Activated naive CD4-positive, alpha-beta T cell treated with Interleukin-2 at 50 U/mL for 16 hours (primary cell): ENCODE results near the gene CAND1.

Experiments used
- DNase-seq: peaks from one replicate; pipeline ENCODE4 v3.0.0-alpha.2; 2020

Gene CAND1

DNA sequence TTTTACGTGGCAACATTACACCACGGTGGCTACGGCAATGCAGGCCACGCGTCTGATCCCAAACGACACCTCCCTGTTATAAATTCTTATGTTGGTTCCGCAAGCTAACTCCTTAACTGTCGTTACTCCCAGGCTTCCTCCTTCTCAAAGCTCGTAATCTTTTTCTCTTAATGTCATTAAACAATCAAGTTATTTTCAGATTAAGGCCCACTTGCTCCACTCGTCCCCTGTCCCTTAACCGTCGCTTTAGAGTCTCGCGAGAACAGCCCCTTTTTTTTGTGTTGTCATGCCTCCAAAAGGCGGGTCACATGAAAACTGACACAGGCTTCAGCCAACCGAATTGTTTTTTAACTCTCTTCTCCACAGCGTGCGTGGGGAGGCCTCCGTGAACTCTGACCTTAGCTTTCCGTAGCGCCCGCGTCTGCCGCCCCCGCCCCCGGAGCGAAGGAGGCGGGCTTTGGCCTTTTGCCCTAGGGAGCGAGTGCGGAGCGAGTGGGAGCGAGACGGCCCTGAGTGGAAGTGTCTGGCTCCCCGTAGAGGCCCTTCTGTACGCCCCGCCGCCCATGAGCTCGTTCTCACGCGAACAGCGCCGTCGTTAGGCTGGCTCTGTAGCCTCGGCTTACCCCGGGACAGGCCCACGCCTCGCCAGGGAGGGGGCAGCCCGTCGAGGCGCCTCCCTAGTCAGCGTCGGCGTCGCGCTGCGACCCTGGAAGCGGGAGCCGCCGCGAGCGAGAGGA, at the start of gene CAND1:
TSS of gene CAND1 (plus strand) at position 463 of the 737 bp plus-strand sequence. CDS start 360 bp downstream, outside the sequence.
- DNase-seq: peak; percentile 97

DNA sequence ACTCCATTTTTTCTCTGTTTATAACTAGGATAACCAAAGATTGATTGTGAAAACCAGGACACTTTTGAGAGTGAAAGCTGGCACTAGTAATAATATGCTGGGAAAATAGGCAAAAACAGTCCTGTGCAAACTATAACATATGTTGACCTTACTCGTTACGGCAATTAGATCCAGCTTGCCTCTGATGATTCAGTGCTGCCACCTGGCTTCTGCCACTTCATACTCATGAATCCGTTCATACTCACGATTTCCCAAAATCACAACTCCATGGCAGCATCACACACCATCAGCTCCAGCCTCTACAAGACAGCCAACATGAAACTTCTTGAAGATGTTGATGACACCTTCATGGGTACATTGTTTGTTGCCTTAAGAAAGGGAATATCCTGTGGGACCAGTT, 49.1 kb upstream of the CAND1 start:
- DNase-seq: no peak

- no peak for DNase-seq
Observed at GRCh38 chr12:67222302-67222701, 46.9 kb upstream of the CAND1 start.

DNA sequence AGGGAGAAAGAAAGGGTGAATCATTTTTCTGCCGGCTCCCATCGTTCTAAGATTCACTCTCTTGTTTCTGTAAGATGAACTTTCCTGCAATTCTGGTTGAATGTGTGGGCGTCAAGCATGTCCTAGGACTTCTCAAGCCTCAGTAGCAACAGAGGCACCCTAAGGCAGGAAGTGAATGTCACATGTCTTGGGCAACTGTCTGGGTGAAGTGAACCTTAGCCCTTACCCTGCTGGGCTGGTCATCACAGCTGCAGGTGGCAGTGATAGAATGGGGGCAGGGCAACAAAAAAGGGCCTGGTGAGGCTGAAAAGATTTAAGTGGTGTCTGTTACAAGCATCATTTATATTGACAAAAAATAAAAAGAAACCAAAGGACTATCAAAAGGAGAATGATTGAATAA, 45.9 kb upstream of the CAND1 start:
- DNase-seq: no peak

- DNase-seq: no peak
Observed at GRCh38 chr12:67237231-67237630, 31.9 kb upstream of the CAND1 start.

DNA sequence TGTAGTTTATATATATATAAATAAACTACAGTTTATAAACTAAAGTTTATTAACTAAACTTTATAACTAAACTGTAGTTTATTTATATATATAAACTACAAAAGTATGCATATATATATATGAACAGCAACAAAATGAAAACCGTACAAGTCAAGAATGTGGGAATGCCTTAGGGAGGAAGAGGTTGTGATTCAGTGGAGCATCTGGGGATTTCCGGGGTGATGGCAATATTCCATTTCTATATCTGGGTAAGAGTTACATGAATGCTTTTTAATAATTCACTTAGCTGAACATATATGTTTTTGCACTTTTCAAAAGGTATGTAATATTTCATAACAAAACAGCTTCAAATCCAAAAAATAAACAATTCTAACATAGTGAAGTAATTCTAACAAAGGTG, 30.1 kb upstream of the CAND1 start:
- no peak for DNase-seq

GRCh38 chr12:67241482-67241881, 27.7 kb upstream of the CAND1 start:
- no peak for DNase-seq

DNA sequence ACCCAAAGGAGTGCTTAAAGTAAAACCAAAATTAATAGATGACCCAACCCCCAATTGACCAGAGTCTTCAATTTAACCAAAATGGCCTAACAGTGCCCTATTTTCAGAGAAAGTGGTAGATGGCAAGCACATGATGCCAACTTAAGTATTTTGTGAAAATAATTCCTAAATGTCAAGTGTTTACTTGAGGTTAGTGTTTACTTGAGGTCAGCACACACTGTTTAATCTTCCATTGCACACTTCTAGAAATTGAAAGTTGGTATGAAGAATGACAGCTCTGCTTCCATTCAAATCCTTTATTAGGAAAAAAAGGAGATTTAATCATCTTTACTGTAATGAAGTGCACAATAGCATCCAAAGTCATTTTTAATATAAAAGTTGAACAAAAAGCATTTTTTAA, 25.9 kb upstream of the CAND1 start:
- no peak for DNase-seq

DNA sequence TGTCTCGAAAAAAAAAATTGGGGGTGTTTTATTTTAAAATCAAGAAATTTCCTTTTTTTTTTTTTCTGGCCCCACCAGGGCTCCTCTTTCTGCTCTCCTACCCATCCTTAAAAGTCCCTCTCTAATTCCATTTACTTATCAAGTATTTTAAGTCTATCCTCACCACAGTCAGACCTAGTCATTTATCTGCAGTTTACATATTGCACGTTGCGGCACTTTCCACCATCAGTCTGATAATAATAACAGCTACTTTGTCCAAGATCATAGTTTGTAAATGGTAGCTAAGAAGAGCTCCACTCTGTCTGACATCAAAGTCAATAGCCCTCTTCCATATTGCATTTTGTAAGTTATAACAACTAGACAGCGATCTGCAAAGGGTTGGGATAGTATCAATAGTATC, 23.6 kb upstream of the CAND1 start:
- DNase-seq: no peak

DNA sequence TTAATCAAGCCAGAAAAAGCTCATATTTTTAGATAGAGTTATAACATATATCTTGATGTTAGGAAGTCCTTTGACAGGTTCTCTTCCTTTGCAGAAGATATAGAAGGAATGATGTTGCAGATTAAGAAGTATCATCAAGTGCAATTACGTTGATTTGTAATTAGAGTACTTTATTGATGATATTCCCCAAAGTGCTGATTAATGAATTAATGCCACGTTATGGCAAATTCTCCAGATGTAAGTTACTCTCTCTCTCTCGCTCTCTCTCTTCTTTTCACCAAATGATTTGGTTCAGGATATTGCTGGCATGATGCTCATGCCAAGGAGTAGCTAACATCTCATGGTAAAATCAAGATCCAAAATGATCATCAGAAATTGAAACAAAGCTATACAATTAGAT, 18.1 kb upstream of the CAND1 start:
- no peak for DNase-seq

- DNase-seq: no peak
Observed at GRCh38 chr12:67254372-67255026, 14.7 kb upstream of the CAND1 start.

- DNase-seq: no peak
Observed at GRCh38 chr12:67256649-67257048, 12.5 kb upstream of the CAND1 start.

GRCh38 chr12:67263471-67263870, 5.7 kb upstream of the CAND1 start:
- no peak for DNase-seq

DNA sequence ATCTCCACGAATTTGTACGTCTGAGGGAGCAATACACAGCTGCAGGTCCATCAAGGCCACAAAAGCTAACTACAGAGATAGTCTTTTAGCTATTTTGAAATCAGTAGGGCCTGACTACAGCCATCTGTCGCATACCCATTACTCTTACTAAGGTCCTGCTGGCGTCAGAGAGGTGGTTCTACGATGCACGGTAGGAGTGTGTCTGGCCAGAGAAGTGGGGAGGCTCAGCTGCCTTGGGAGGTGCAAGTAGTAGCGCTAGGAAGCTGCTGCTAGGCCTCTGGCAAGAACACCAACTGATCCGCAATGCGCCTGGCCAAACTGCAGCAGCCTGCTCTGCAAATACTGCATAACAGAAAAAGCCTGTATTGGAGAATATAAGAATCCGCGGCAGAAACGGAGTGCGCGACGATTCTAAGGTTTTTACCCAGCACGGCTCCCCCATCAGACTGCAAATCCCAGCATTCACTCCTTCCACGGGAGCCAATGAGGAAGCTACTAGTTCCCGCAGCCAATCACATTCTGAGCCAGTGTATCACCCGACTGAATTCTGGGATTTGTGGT, 743 bp upstream of the CAND1 start:
- DNase-seq: peak; percentile 84

DNA sequence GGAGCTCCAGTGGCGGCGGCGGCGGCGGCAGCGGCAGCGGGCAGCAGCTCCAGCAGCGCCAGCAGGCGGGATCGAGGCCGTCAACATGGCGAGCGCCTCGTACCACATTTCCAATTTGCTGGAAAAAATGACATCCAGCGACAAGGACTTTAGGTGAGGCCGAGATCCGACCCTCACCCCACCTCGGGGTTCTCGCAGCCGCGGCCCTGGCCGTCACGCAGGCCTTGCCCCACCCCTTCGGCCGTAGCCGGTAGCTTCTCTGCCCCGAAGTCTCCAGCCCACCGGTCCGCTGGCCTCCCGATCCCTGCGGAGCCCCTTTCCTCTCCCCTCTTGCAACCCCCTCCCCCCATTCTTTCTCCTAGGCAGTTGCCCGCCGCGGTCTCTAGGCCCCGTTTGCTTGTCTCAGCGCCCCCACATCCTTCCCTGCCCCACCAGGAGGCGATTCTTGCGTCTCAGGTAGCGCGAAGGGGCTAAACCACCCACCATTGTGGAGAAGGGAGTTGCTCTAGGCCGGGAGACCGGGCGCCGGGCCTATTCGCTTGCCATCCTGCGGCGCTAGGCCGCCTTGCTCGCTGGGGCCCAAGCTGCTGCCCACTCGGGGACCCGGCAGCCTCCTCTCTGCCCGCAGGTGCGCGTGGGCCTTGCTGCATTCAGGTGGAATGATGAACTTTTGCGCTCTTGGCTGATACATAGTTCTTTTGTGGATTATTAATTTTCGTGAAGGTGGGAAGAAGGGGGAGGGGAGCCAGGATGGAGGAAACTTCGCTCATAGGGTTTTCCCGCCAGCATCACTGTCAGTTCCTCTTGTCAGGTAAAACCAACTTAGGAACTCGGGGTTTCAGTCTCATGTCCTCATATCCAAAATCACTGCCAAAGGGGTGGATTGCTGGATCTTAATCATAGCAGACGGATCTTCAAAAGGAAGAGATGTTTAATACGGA, 745 bp downstream of the CAND1 start:
- peak; percentile 63 for DNase-seq

DNA sequence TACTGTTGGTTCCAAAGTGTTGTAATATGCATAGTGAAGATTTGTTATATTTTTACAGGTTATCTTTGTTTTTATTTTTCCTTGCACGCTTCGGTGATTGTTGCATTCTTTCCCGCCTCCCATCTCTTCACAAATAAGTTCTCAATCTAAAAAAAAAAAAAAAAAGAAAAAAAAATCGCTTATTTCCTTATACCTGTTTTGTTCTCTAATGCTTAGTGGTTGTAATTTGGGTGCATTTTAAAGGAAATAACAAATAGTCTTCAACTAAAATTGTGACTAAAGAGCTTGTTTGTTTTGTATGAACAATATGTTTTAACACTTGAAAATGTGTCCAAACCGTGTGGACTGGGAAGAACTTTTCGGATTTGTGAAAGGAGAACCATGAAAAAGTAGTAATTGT, 1.5 kb downstream of the CAND1 start:
- no peak for DNase-seq

GRCh38 chr12:67271976-67272375, 2.8 kb downstream of the CAND1 start:
- no peak for DNase-seq

DNA sequence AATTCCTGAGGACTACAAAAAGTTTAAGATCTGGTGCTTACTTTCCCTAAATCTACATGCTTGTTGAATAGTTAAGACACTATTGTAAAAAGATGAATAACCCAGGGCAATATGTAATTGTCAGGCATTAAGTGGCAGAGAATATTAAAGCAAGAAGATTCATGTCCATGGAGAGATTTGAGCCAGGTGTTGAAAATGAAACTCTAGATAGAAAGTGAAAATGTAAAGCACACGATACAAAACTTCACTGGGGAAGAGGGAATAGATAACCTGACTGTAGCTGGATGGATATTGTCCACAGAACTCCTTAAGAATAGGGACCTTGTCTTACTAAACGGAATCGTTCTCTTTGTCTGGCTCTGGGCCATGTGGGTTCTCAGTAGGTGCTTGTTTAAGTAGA, 5.0 kb downstream of the CAND1 start:
- no peak for DNase-seq

GRCh38 chr12:67275380-67275913, 6.3 kb downstream of the CAND1 start:
- no peak for DNase-seq

DNA sequence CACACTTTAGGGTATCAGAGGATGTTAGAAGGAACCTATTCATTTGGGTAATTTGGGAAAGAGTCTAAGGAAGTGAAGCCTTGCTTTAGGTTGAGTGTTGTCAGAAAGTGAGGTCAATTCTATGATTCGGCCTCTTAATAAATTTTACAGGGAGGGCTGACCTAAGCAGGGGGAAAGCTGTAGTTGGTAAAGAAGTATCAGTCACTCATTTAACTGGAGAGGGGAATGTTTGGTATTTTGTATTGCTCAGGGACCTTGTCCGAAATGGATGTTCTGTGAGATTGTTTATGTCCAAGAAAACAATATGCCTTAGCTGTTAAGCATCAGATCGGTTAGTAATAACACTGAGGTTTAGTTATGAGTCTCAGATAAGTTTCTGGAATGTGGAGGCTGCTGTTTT, 7.3 kb downstream of the CAND1 start:
- no peak for DNase-seq

- DNase-seq: no peak
Observed at GRCh38 chr12:67279637-67280036, 10.5 kb downstream of the CAND1 start.

- DNase-seq: no peak
Observed at GRCh38 chr12:67280088-67280487, 10.9 kb downstream of the CAND1 start.

DNA sequence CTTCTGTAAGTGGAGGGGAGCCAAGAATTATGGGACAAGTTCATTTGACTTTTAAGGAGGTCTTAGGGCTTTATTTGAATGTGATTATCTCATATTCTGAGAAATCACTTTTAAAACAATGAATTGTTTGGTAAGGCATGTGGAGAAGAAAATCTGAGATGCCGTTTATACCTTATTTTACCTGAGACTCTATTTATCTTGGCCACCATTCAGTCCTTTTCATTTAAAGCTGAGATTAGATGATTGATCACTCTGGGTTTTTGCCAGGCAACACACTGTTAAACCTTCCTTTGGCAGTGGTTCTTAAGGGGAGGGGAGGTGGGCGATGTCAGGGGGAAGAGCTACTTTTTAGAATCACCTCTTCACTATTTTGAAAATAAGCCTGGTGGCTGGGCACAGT, 11.4 kb downstream of the CAND1 start:
- no peak for DNase-seq
